HCT116 (cell line): Measurements from ENCODE around the gene SPINT2. TPM values are rescaled to one million over a fixed set of nuclear protein-coding genes. Genes with fewer than 3 reads are reported as not detected.
"Not testable (repeated sequence)": the region's sequence is repeated elsewhere in the genome, so short reads cannot be mapped to it uniquely, and the experiment has no call there.

Experiments used
- ATAC-seq: fragments of 200-7000 bp; cut with Tn5 transposase; 2 replicates; pipeline ENCODE4 v1.9.1; 2020; ENCODE audit warnings: mild to moderate bottlenecking, moderate library complexity
- BruUV-seq: library from RNA; stranded (reverse); fragments of 400-500 nt; replicated peaks from 2 replicates; lab custom pipeline; 2021; lab: Mats Ljungman, UMichigan
- CTCF ChIA-PET: fragments of 300-600 bp; sonication (Branson Sonifier 250); formaldehyde crosslinking; loops from one replicate; lab custom pipeline; 2021; ENCODE audit warnings: antibody characterized with exemption; lab: Charles Lee
- POLR2A ChIA-PET: fragments of 300-600, 350-600 bp; sonication (Branson Sonifier 250); formaldehyde crosslinking; loops from one replicate; lab custom pipeline; 2021; ENCODE audit warnings: antibody characterized with exemption; lab: Charles Lee
- RAD21 ChIA-PET, 2 experiments: fragments of 300-600 bp; sonication (Branson Sonifier 250); formaldehyde crosslinking; loops; one replicate each; lab custom pipeline; 2023; ENCODE audit warnings: low total read pairs in 2 of 2; ENCODE audit not compliant: uncharacterized antibody in 2 of 2, unreplicated experiment in 2 of 2, low non-redundant PET in 1 of 2; lab: Charles Lee
- DNase-seq: peaks from one replicate; pipeline ENCODE4 v3.0.0-alpha.2; 2010; ENCODE audit warnings: low read depth, low spot score
- H2AFZ ChIP-seq: fragments of 200-600 bp; shearing (Covaris generic), sonication (generic); 2 replicates; pipeline ENCODE4 v1.6.1; 2017; ENCODE audit warnings: low read depth, mixed run types, mixed read lengths, antibody characterized with exemption, low read length; ENCODE audit not compliant: poor library complexity, severe bottlenecking
- H3K27ac ChIP-seq: 2 replicates; pipeline ENCODE4 v1.5.1; 2012; ENCODE audit warnings: low read depth, low read length
- H3K27me3 ChIP-seq: fragments of 200-600 bp; sonication (generic); 2 replicates; pipeline ENCODE4 v1.6.1; 2016; ENCODE audit warnings: mixed run types, low read length, mixed read lengths; ENCODE audit not compliant: insufficient read depth
- H3K36me3 ChIP-seq, 2 experiments: fragments of 200-500 bp in 1 of 2; fragments of 200-600 bp in 1 of 2; sonication (Bioruptor generic) in 1 of 2; sonication (generic) in 1 of 2; 2 replicates each; pipeline versions ENCODE4 v1.5.1 to v1.6.1; 2014 to 2016; ENCODE audit warnings: low read length in 2 of 2, inconsistent platforms in 1 of 2, mixed read lengths in 1 of 2, mixed run types in 1 of 2; ENCODE audit not compliant: insufficient read depth in 2 of 2, control insufficient read depth in 1 of 2
- H3K4me1 ChIP-seq, 2 experiments: fragments of 200-600 bp in 1 of 2; sonication (generic) in 1 of 2; 2 replicates each; pipeline versions ENCODE4 v1.5.1 to v1.6.1; 2012 to 2017; ENCODE audit warnings: low read length in 2 of 2, inconsistent platforms in 1 of 2, mild to moderate bottlenecking in 1 of 2, mixed read lengths in 1 of 2, mixed run types in 1 of 2, moderate library complexity in 1 of 2; ENCODE audit not compliant: insufficient read depth in 2 of 2, control insufficient read depth in 1 of 2
- H3K4me2 ChIP-seq: fragments of 200-600 bp; sonication (generic); 2 replicates; pipeline ENCODE4 v1.6.1; 2017; ENCODE audit warnings: mixed run types, low read length, mixed read lengths
- H3K4me3 ChIP-seq, 2 experiments: fragments of 200-600 bp in 1 of 2; sonication (generic) in 1 of 2; replicated peaks in 1 of 2; 2 replicates each; pipeline ENCODE4 v1.5.1; 2011 to 2016; ENCODE audit warnings: low read length in 2 of 2, control low read depth in 1 of 2, low read depth in 1 of 2, mild to moderate bottlenecking in 1 of 2, mixed read lengths in 1 of 2, mixed run types in 1 of 2
- H3K79me2 ChIP-seq: fragments of 200-600 bp; sonication (generic); 2 replicates; pipeline ENCODE4 v1.6.1; 2017; ENCODE audit warnings: mild to moderate bottlenecking, mixed run types, low read length, moderate library complexity, mixed read lengths; ENCODE audit not compliant: insufficient read depth
- H3K9ac ChIP-seq: fragments of 200-600 bp; sonication (generic); 2 replicates; pipeline ENCODE4 v1.6.1; 2016; ENCODE audit warnings: low read length, mixed read lengths
- H3K9me2 ChIP-seq: fragments of 200-600 bp; sonication (generic), shearing (Covaris generic); 2 replicates; pipeline ENCODE4 v1.6.1; 2017; ENCODE audit warnings: mixed run types, mild to moderate bottlenecking, moderate library complexity; ENCODE audit not compliant: insufficient read depth
- H3K9me3 ChIP-seq, 2 experiments: fragments of 200-500 bp in 1 of 2; fragments of 200-600 bp in 1 of 2; sonication (Bioruptor generic) in 1 of 2; sonication (generic) in 1 of 2; 2 replicates each; pipeline ENCODE4 v1.6.1; 2014 to 2017; ENCODE audit warnings: low read length in 2 of 2, mixed read lengths in 2 of 2, inconsistent platforms in 1 of 2, low read depth in 1 of 2, mild to moderate bottlenecking in 1 of 2, mixed run types in 1 of 2, moderate library complexity in 1 of 2; ENCODE audit not compliant: control insufficient read depth in 1 of 2, insufficient read depth in 1 of 2
- H4K20me1 ChIP-seq: fragments of 200-600 bp; sonication (generic), shearing (Covaris generic); 2 replicates; pipeline ENCODE4 v1.6.1; 2017; ENCODE audit warnings: mixed run types, mild to moderate bottlenecking, moderate library complexity; ENCODE audit not compliant: insufficient read depth
- ELF1 ChIP-seq: IDR thresholded peaks from 2 replicates; pipeline ENCODE4 v1.6.1; 2012; ENCODE audit warnings: low read depth, borderline replicate concordance
- POLR2AphosphoS5 ChIP-seq: IDR thresholded peaks from 2 replicates; pipeline ENCODE4 v1.6.1; 2011; ENCODE audit warnings: mild to moderate bottlenecking, low read depth, low read length, moderate library complexity
- SIN3A ChIP-seq: IDR thresholded peaks from 2 replicates; pipeline ENCODE4 v1.6.1; 2012; ENCODE audit warnings: low read depth
- SP1 ChIP-seq: IDR thresholded peaks from 2 replicates; pipeline ENCODE4 v1.6.1; 2012; ENCODE audit warnings: low read depth
- intact Hi-C: fragments of 100-400 bp; cut with micrococcal nuclease; formaldehyde crosslinking; loops from 2 replicates; pipeline ENCODE4 v1.10.0; 2022
- total RNA-seq: library from RNA; stranded (reverse); gene quantifications from one replicate; pipeline ENCODE4 v1.2.1, GENCODE V29; 2021; ENCODE audit not compliant: unreplicated experiment

SPINT2 gene
- total RNA-seq, 1 experiment from 2014 or later: 500 TPM

GRCh38 chr19:38229585-38230073 is 34.7 kb upstream of the SPINT2 start:
- Histone ChIP-seq H3K4me2 (peak overlapping the region; percentile 90), H4K20me1 (no peaks in the 10 kb centered on the region), H3K27ac (no peak overlapping the region), H2AFZ (no peak overlapping the region), H3K27me3 (no peaks in the 10 kb centered on the region), H3K4me3 (peak overlapping the region; percentile 54 to 61; a peak in 2 of 4 replicates), H3K9me3 (no peaks in the 10 kb centered on the region), H3K79me2 (no peaks in the 10 kb centered on the region), H3K36me3 (no peaks in the 10 kb centered on the region), H3K9ac (no peak overlapping the region), H3K9me2 (no peaks in the 10 kb centered on the region), H3K4me1 (peaks cover 10 to 33% of the 10 kb centered on the region in 2 experiments; a peak in 3 of 4 replicates)
- peak; percentile 85 for DNase-seq
- ATAC-seq: peak; percentile 91
- RAD21 ChIA-PET: no interaction called here
- POLR2A ChIA-PET: no interaction called here
- BruUV-seq: no TSS peak
- CTCF ChIA-PET: no interaction called here
- TF ChIP-seq POLR2AphosphoS5: no peak
- TF ChIP-seq SIN3A: 0 out of 2 replicates have a peak, but pooled peaks have one; percentile 71
- no peak for TF ChIP-seq ELF1
- peak; percentile 88 for TF ChIP-seq SP1
- intact Hi-C loops: loop anchor here (5.0 kb wide), 1 partner anchor 173 kb away; the partner anchor contains the start of gene FAM98C

GRCh38 chr19:38230506-38231133 is 33.8 kb upstream of the SPINT2 start:
- RAD21 ChIA-PET, CTCF ChIA-PET, POLR2A ChIA-PET, H3K27ac ChIP-seq, H3K9ac ChIP-seq, DNase-seq, ATAC-seq, H3K27me3 ChIP-seq, H3K36me3 ChIP-seq, H3K4me2 ChIP-seq, H2AFZ ChIP-seq, H3K4me3 ChIP-seq, H4K20me1 ChIP-seq, BruUV-seq, H3K79me2 ChIP-seq, H3K9me3 ChIP-seq, H3K9me2 ChIP-seq: not testable (repeated sequence)
- intact Hi-C loops: loop anchor here (5.0 kb wide), 1 partner anchor 172 kb away; the partner anchor contains the start of gene FAM98C
- peaks cover 7 to 30% of the 10 kb centered on the region in 2 experiments; a peak in 3 of 4 replicates for H3K4me1 ChIP-seq
